ENCODE results near the gene TMPRSS15. TPM values are rescaled to one million over a fixed set of nuclear protein-coding genes. Genes with fewer than 3 reads are reported as not detected.

TMPRSS15 gene
- total and polyA plus RNA-seq, 11 donors: not detected

DNA sequence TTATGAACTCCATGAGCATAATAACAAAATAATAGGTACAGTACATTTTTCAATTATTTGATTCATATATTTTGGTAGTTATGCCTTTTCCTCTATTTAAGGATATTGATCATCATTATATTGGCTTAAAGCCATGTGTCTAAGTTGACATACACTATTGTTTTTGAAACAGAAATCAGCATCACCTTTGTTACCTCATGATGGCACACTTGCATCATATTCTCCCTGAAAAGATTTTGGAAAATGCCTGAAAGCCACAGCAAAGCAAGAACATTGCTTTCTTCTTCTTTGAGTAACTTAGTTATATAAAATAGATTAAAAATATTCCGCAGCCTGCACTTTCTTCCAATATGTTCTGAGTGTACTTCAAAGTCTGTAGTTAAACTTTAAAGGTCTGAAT lies 33.3 kb downstream of the TMPRSS15 start:
- intact Hi-C loops (cut with DNase I): no loop called here
- ATAC-seq: no peak
- no peak overlapping the region for H3K4me3 ChIP-seq
- TF ChIP-seq, protein P1, sequence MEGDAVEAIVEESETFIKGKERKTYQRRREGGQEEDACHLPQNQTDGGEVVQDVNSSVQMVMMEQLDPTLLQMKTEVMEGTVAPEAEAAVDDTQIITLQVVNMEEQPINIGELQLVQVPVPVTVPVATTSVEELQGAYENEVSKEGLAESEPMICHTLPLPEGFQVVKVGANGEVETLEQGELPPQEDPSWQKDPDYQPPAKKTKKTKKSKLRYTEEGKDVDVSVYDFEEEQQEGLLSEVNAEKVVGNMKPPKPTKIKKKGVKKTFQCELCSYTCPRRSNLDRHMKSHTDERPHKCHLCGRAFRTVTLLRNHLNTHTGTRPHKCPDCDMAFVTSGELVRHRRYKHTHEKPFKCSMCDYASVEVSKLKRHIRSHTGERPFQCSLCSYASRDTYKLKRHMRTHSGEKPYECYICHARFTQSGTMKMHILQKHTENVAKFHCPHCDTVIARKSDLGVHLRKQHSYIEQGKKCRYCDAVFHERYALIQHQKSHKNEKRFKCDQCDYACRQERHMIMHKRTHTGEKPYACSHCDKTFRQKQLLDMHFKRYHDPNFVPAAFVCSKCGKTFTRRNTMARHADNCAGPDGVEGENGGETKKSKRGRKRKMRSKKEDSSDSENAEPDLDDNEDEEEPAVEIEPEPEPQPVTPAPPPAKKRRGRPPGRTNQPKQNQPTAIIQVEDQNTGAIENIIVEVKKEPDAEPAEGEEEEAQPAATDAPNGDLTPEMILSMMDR (IDR thresholded peaks at IDR 0.05): no peak
- TF ChIP-seq POLR2A (IDR thresholded peaks at IDR 0.05): no peak
- H3K27me3 ChIP-seq: no peaks in the 10 kb centered on the region
- no peak overlapping the region for H3K27ac ChIP-seq
- H3K36me3 ChIP-seq: no peaks in the 10 kb centered on the region
- DNase-seq: no peak
- no peaks in the 10 kb centered on the region for H3K4me1 ChIP-seq
- 82 to 88% (median 87%) methylated on average over 1 of the region's 1 CpG for WGBS, 4 donors
- H3K9me3 ChIP-seq: no peaks in the 10 kb centered on the region

DNA sequence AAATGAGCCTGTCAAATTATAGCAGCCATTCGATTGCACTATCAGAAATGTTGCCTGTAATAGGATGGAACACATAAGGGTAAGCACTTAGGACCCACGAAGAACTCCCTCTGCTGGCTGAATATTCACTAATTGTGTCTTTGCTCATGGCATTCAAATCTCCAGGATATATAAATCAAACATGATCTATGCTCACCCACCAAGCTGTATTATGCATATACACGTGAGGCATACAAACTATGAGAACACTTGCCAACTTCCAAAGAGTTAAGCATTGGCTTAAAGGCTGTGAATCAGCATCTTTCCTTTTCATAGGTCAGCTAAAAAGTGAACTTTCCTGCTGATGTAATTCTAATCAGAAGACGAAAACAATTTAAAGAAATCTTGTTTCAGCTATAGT lies 34.5 kb downstream of the TMPRSS15 start:
- 30 to 35% (median 34%) methylated on average over 4 of the region's 4 CpGs for WGBS, 4 donors
- no peak overlapping the region for H3K4me3 ChIP-seq
- H3K27me3 ChIP-seq: no peaks in the 10 kb centered on the region
- DNase-seq: no peak
- no peak for TF ChIP-seq POLR2A (IDR thresholded peaks at IDR 0.05)
- TF ChIP-seq, protein P1 (IDR thresholded peaks at IDR 0.05): peak in 5 of 12 donors; percentile 1 to 41 (median 27)
- no peaks in the 10 kb centered on the region for H3K36me3 ChIP-seq
- no peaks in the 10 kb centered on the region for H3K4me1 ChIP-seq
- no peaks in the 10 kb centered on the region for H3K9me3 ChIP-seq
- ATAC-seq: no peak
- H3K27ac ChIP-seq: no peak overlapping the region
- intact Hi-C loops (cut with DNase I): no loop called here

DNA sequence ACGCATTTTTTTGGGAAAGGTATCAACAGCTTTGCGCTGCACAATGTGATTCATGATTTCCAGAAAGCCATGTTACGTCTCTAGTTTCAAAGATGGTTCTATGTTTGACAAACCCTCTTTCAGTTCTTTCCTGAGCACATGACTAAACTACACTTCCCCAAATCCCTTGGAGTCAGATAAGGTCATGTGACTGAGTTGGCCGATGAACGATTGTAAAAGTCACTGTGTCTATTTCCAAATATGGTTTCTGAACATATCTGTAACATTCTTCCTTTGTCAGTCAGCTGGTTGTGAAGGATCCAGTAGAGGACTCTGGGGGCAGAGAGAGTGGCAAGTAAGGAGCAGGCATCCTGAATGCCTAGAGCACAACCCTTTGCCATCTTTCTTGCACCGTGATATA lies 35.4 kb downstream of the TMPRSS15 start:
- no peak for TF ChIP-seq POLR2A (IDR thresholded peaks at IDR 0.05)
- TF ChIP-seq, protein P1 (IDR thresholded peaks at IDR 0.05): no peak
- ATAC-seq: no peak
- H3K27me3 ChIP-seq: no peaks in the 10 kb centered on the region
- no peak overlapping the region for H3K27ac ChIP-seq
- 73 to 76% (median 74%) methylated on average over 6 of the region's 6 CpGs for WGBS, 4 donors
- no peak for DNase-seq
- no peak overlapping the region for H3K4me3 ChIP-seq
- H3K36me3 ChIP-seq: no peaks in the 10 kb centered on the region
- no peaks in the 10 kb centered on the region for H3K4me1 ChIP-seq
- H3K9me3 ChIP-seq: no peaks in the 10 kb centered on the region
- intact Hi-C loops (cut with DNase I): no loop called here

DNA sequence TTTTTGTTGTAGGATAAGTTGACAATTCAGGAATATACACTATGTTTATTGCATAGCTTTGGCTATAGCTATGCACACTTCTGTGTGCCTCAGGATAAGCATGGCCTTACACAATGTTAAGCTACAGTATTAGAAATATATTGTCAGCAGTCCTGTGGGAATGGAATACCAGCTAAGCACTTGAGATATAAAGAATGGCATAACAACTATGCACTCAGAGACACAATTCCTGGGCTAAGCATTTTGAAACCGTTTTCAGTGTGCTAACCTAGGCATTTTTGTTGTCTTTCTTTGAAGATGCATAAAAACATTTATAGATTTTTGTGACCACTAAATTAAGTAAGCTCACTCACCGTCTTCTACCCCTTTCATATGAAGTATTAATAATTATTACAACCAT lies 46.8 kb downstream of the TMPRSS15 start:
- no peaks in the 10 kb centered on the region for H3K36me3 ChIP-seq
- H3K27me3 ChIP-seq: no peaks in the 10 kb centered on the region
- H3K4me3 ChIP-seq: no peak overlapping the region
- DNase-seq (no peak), ATAC-seq (no peak)
- 44 to 65% (median 57%) methylated on average over 2 of the region's 2 CpGs for WGBS, 4 donors
- no peaks in the 10 kb centered on the region for H3K9me3 ChIP-seq
- no peak overlapping the region for H3K27ac ChIP-seq
- no peaks in the 10 kb centered on the region for H3K4me1 ChIP-seq
- intact Hi-C loops (cut with DNase I): no loop called here
- TF ChIP-seq POLR2A (IDR thresholded peaks at IDR 0.05): no peak
- TF ChIP-seq, protein P1 (IDR thresholded peaks at IDR 0.05): no peak

Measured in heart left ventricle (tissue), 16 donors.